Thyroid gland (tissue), 4 donors: ENCODE measurements around the gene NAV2.

Source experiments
- CTCF ChIP-seq, 6 experiments: fragments of 200-600 bp in 3 of 6; fragments of 450-650 bp in 3 of 6; sonication (generic) in 3 of 6; IDR thresholded peaks; one replicate each; pipeline ENCODE4 v1.5.1; 2016 to 2019; ENCODE audit warnings: antibody characterized with exemption in 6 of 6, mild to moderate bottlenecking in 2 of 6, inconsistent platforms in 1 of 6, moderate library complexity in 1 of 6
- POLR2A ChIP-seq, 2 donors: fragments of 450-650 bp; IDR thresholded peaks; one replicate each; pipeline ENCODE4 v1.6.1; 2017; ENCODE audit warnings: antibody characterized with exemption in 2 of 2, mild to moderate bottlenecking in 2 of 2, moderate library complexity in 1 of 2

- TF ChIP-seq POLR2A (IDR thresholded peaks at IDR 0.05) = no peak
- TF ChIP-seq CTCF (IDR thresholded peaks at IDR 0.05) = no peak
These were observed 181.8 kb downstream of the NAV2 start for GRCh38 chr11:19894404-19894803.
